ENCODE data around the gene CUBN. TPM values are rescaled to one million over a fixed set of nuclear protein-coding genes. Genes with fewer than 3 reads are reported as not detected.

Gene CUBN
- 1.3 and 14.9 TPM in 2 replicates for total RNA-seq

DNA sequence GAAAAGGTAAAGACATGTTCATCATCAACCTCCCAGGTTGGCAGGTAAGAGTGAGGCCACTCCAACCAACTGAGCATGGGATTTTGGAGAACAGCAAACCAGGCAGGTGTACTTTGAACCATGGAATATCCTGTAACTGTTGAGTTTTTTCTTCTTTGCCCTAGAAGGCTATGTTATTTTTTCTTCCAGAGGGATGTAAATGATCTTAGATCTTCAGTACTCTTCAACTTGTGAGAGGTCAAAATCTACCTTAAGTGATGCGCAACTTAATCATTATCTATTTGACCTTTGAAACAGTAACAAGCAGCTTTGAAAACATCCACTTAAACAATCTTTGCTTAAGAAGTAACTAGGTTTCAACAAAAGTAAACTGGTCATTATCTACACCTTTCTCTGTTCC lies at the start of gene CUBN:
TSS of gene CUBN (minus strand) at position 71 of the 400 bp plus-strand sequence. CDS start at position 25, 46 bp downstream.

DNA sequence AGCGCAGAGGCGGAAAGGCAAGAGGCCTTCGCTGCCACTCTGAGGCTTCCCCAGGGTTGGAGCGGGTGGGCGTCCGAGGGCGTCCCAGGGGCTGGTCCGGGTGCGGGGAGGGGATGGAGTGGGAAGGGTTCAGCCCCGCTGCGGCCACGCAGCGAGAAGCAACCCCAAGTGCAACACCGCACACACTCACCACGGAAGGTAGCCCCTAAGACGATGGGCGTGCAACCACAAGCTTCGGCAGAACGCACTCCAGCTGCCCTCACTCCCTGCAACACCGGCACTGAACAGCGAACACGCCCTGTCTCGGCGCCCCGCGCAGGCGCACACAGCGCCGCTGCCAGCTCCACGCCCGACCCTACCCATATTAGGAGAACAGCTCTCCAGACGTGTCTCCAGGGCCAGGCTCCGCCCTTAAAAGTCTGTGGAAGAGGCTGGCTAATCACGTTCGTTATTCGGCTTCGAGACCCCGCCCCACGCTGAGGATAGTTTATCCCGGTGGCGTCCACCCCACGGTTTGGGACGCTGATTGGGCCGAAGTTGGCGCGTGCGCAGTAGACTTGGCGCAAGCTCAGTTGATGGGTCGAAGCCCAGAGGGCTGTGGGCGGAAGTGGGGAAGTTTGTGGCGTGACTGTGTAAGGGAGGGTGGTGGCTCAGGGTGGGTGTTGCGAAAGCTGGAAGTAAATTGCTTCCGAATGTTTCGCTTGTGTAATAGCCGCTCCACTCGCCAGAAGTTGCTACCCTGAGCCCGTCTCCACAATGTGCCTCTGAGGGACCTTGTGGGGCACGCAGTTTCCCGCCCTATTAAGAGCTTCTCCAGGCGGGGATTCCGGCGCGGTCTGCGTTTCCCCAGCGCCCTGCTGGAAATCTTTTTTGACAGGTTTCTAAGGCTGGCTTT lies 312.2 kb downstream of the CUBN start, which contains the start of gene RSU1:
TSS of gene RSU1 (minus strand) at position 300 of the 895 bp plus-strand sequence. CDS start 343 bp downstream, outside the sequence.

Other genes with a start within 250 kb of the CUBN start
- 2.9 and 7.9 TPM in 2 replicates for gene TRDMT1, start 71.9 kb upstream of the CUBN start, total RNA-seq
- 3,002 and 4,929 TPM in 2 replicates for gene VIM, start 98.4 kb upstream of the CUBN start, total RNA-seq